ENCODE measurements around the gene PLXNC1.

DNA sequence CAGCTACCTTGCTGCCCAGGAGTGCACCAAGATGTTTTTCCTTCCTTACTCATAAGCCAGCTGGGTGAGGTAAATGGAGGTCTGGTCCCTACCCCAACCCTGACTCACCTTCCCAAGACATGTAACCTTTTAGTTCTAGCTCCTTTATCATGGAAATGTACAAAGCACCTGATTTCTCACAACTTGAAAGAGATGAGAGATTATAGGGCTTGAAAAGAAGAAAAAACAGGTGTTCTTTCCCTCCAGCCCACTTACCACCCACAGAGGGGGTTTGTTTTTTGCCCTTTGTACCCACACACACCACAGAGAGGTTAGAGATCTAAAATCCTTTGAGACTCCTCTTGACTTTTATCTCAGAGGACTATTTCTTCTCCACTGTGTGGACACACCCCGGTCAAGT is 21.1 kb downstream of the PLXNC1 start:
- TF ChIP-seq ZNF184 (tag by site-specific recombination; IDR thresholded peaks at IDR 0.05) = no peak
- TF ChIP-seq, protein P1, sequence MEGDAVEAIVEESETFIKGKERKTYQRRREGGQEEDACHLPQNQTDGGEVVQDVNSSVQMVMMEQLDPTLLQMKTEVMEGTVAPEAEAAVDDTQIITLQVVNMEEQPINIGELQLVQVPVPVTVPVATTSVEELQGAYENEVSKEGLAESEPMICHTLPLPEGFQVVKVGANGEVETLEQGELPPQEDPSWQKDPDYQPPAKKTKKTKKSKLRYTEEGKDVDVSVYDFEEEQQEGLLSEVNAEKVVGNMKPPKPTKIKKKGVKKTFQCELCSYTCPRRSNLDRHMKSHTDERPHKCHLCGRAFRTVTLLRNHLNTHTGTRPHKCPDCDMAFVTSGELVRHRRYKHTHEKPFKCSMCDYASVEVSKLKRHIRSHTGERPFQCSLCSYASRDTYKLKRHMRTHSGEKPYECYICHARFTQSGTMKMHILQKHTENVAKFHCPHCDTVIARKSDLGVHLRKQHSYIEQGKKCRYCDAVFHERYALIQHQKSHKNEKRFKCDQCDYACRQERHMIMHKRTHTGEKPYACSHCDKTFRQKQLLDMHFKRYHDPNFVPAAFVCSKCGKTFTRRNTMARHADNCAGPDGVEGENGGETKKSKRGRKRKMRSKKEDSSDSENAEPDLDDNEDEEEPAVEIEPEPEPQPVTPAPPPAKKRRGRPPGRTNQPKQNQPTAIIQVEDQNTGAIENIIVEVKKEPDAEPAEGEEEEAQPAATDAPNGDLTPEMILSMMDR (tag by site-specific recombination; IDR thresholded peaks at IDR 0.05) = no peak
- no peak for TF ChIP-seq KLF1 (tag by site-specific recombination; IDR thresholded peaks at IDR 0.05)
- TF ChIP-seq, protein P2, sequence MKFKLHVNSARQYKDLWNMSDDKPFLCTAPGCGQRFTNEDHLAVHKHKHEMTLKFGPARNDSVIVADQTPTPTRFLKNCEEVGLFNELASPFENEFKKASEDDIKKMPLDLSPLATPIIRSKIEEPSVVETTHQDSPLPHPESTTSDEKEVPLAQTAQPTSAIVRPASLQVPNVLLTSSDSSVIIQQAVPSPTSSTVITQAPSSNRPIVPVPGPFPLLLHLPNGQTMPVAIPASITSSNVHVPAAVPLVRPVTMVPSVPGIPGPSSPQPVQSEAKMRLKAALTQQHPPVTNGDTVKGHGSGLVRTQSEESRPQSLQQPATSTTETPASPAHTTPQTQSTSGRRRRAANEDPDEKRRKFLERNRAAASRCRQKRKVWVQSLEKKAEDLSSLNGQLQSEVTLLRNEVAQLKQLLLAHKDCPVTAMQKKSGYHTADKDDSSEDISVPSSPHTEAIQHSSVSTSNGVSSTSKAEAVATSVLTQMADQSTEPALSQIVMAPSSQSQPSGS (tag by site-specific recombination; IDR thresholded peaks at IDR 0.05; ENCODE audit: low read depth) = no peak
- no peak for TF ChIP-seq ZNF114 (tag by site-specific recombination; IDR thresholded peaks at IDR 0.05)
- TF ChIP-seq OVOL3 (tag by site-specific recombination; IDR thresholded peaks at IDR 0.05) = no peak
- no peak for TF ChIP-seq ZNF23 (tag by site-specific recombination; IDR thresholded peaks at IDR 0.05; ENCODE audit: borderline replicate concordance)
- no peak for TF ChIP-seq ZNF324 (tag by site-specific recombination; IDR thresholded peaks at IDR 0.05)
- no peak for TF ChIP-seq TRIM28 (IDR thresholded peaks at IDR 0.05; ENCODE audit: borderline replicate concordance, low read length)

Measured in HEK293 (cell line).